Keratinocyte (primary cell): ENCODE measurements around the gene LINGO1.

Source experiments
- EZH2 ChIP-seq: IDR thresholded peaks from one replicate; pipeline ENCODE4 v1.6.1; 2012; ENCODE audit warnings: inconsistent platforms, mild to moderate bottlenecking, low read length, moderate library complexity
- TF ChIP-seq, protein P1 (sequence below), 3 experiments: IDR thresholded peaks in 1 of 3; conservative IDR thresholded peaks in 1 of 3; optimal IDR thresholded peaks in 1 of 3; 2 replicates in 2 of 3; 3 replicates in 1 of 3; pipeline versions ENCODE3 to v1.5.1; 2011; ENCODE audit warnings: low read length in 3 of 3, mild to moderate bottlenecking in 3 of 3, moderate library complexity in 2 of 3, control low read depth in 1 of 3, inconsistent platforms in 1 of 3; ENCODE audit not compliant: insufficient read depth in 2 of 3; ENCODE audit errors: extremely low read depth in 1 of 3

DNA sequence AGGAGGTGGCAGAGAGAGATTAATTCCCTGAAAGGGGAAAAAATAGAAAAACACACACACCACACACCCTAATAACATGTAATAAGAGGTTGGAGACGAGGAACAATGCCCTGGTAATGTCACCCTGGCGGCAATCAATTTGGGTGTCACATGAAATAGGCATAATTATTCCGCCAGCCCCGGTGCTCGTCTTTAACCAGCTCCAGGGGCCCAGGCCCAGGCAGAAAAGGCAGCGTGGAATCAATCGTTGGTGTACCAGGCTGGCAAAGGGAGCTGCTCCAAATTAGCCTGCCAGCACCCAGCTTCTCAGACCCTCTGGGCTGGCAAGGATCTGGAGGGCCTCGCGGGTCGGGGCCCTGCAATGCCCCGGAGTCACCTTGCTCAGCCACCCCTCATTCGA, 5.6 kb downstream of the LINGO1 start:
- TF ChIP-seq, protein P1, sequence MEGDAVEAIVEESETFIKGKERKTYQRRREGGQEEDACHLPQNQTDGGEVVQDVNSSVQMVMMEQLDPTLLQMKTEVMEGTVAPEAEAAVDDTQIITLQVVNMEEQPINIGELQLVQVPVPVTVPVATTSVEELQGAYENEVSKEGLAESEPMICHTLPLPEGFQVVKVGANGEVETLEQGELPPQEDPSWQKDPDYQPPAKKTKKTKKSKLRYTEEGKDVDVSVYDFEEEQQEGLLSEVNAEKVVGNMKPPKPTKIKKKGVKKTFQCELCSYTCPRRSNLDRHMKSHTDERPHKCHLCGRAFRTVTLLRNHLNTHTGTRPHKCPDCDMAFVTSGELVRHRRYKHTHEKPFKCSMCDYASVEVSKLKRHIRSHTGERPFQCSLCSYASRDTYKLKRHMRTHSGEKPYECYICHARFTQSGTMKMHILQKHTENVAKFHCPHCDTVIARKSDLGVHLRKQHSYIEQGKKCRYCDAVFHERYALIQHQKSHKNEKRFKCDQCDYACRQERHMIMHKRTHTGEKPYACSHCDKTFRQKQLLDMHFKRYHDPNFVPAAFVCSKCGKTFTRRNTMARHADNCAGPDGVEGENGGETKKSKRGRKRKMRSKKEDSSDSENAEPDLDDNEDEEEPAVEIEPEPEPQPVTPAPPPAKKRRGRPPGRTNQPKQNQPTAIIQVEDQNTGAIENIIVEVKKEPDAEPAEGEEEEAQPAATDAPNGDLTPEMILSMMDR (optimal IDR thresholded peaks at IDR 0.05 in 1 of 3, IDR thresholded peaks at IDR 0.05 in 1 of 3, conservative IDR thresholded peaks at IDR 0.05 in 1 of 3; ENCODE audit: extremely low read depth in 1 of 3, insufficient read depth in 2 of 3, low read length in 3 of 3): no peak
- TF ChIP-seq EZH2: no peak
